Keratinocyte (primary cell): Measurements from ENCODE around the gene SPATS2L. TPM values are rescaled to one million over a fixed set of nuclear protein-coding genes. Genes with fewer than 3 reads are reported as not detected.

Experiments
- DNase-seq: peaks from one replicate; pipeline ENCODE4 v3.0.0-alpha.2; 2011; ENCODE audit warnings: low read depth, missing footprints, low spot score
- FAIRE-seq: peaks from 2 replicates; lab custom pipeline; 2011; peaks lifted over from hg19 to GRCh38; lab: Jason Lieb, UNC
- H2AFZ ChIP-seq: 2 replicates; pipeline ENCODE4 v1.6.0; 2012; ENCODE audit warnings: low read length, control low read depth, inconsistent platforms; ENCODE audit not compliant: control insufficient read depth
- H3K27ac ChIP-seq: 2 replicates; pipeline ENCODE4 v1.5.1; 2011; ENCODE audit warnings: low read length; ENCODE audit not compliant: control insufficient read depth, insufficient read depth
- H3K27me3 ChIP-seq: 3 replicates; pipeline ENCODE4 v1.6.0; 2011; ENCODE audit warnings: low read length; ENCODE audit not compliant: control insufficient read depth, insufficient read depth; ENCODE audit errors: extremely low read depth
- H3K36me3 ChIP-seq, 2 experiments: 2 replicates in 1 of 2; 3 replicates in 1 of 2; pipeline ENCODE4 v1.5.1; 2011; ENCODE audit warnings: low read length in 2 of 2, mild to moderate bottlenecking in 1 of 2; ENCODE audit not compliant: control insufficient read depth in 2 of 2, insufficient read depth in 2 of 2; ENCODE audit errors: extremely low read depth in 1 of 2
- H3K4me1 ChIP-seq: 3 replicates; pipeline ENCODE4 v1.5.1; 2011; ENCODE audit warnings: low read length; ENCODE audit not compliant: control insufficient read depth, insufficient read depth; ENCODE audit errors: extremely low read depth
- H3K4me2 ChIP-seq: 3 replicates; pipeline ENCODE4 v1.6.0; 2011; ENCODE audit warnings: low read depth, low read length; ENCODE audit not compliant: control insufficient read depth, insufficient read depth; ENCODE audit errors: extremely low read depth
- H3K4me3 ChIP-seq, 3 experiments: fragments of 200-600 bp in 1 of 3; sonication (generic) in 1 of 3; 2 replicates in 2 of 3; 3 replicates in 1 of 3; pipeline ENCODE4 v1.5.1; 2011 to 2016; ENCODE audit warnings: low read length in 3 of 3, mild to moderate bottlenecking in 3 of 3, control low read depth in 2 of 3, inconsistent platforms in 1 of 3, low read depth in 1 of 3, mixed read lengths in 1 of 3, mixed run types in 1 of 3, moderate library complexity in 1 of 3; ENCODE audit not compliant: control insufficient read depth in 2 of 3, insufficient read depth in 2 of 3; ENCODE audit errors: extremely low read depth in 1 of 3
- H3K79me2 ChIP-seq: 2 replicates; pipeline ENCODE4 v1.6.0; 2012; ENCODE audit warnings: low read length; ENCODE audit not compliant: control insufficient read depth, insufficient read depth
- H3K9ac ChIP-seq: 3 replicates; pipeline ENCODE4 v1.6.0; 2011; ENCODE audit warnings: low read length; ENCODE audit not compliant: control insufficient read depth, insufficient read depth; ENCODE audit errors: extremely low read depth
- H3K9me1 ChIP-seq: 3 replicates; pipeline ENCODE4 v1.6.0; 2011; ENCODE audit warnings: low read length; ENCODE audit not compliant: control insufficient read depth, insufficient read depth; ENCODE audit errors: extremely low read depth
- H3K9me3 ChIP-seq: 2 replicates; pipeline ENCODE4 v1.5.1; 2012; ENCODE audit warnings: low read depth, low read length; ENCODE audit not compliant: control insufficient read depth
- H4K20me1 ChIP-seq: 3 replicates; pipeline ENCODE4 v1.6.0; 2011; ENCODE audit warnings: low read length; ENCODE audit not compliant: control insufficient read depth, insufficient read depth; ENCODE audit errors: extremely low read depth
- EZH2 ChIP-seq: IDR thresholded peaks from one replicate; pipeline ENCODE4 v1.6.1; 2012; ENCODE audit warnings: inconsistent platforms, mild to moderate bottlenecking, low read length, moderate library complexity
- dilution Hi-C: fragments of 300-500 bp; cut with MboI; formaldehyde crosslinking; loops from one replicate; pipeline ENCODE4 v1.7.0; 2020; ENCODE audit warnings: low sequenced_read_pairs; ENCODE audit not compliant: extremely low pct_ligation_motif_present
- polyA plus RNA-seq, 5 experiments: library from polyadenylated mRNA; depleted of rRNA in 3 of 5; stranded (reverse) in 3 of 5; stranded (forward) in 1 of 5; unstranded in 1 of 5; fragments of >200 nt; gene quantifications; 1 replicate in 1 of 5; 2 replicates in 3 of 5; 3 replicates in 1 of 5; pipeline versions ENCODE4 v1.2.1 to v1.2.3, GENCODE V29; 2011 to 2012; ENCODE audit warnings: missing spikeins in 2 of 5, low read depth in 1 of 5, low replicate concordance in 1 of 5
- TF ChIP-seq, protein P1 (sequence below), 3 experiments: IDR thresholded peaks in 1 of 3; conservative IDR thresholded peaks in 1 of 3; optimal IDR thresholded peaks in 1 of 3; 2 replicates in 2 of 3; 3 replicates in 1 of 3; pipeline versions ENCODE3 to v1.5.1; 2011; ENCODE audit warnings: low read length in 3 of 3, mild to moderate bottlenecking in 3 of 3, moderate library complexity in 2 of 3, control low read depth in 1 of 3, inconsistent platforms in 1 of 3; ENCODE audit not compliant: insufficient read depth in 2 of 3; ENCODE audit errors: extremely low read depth in 1 of 3

Gene SPATS2L
- polyA plus RNA-seq, 1 donor (not counting 4 experiments of a cell fraction or from before 2014, with no cell fraction given) = 95.3 TPM

DNA sequence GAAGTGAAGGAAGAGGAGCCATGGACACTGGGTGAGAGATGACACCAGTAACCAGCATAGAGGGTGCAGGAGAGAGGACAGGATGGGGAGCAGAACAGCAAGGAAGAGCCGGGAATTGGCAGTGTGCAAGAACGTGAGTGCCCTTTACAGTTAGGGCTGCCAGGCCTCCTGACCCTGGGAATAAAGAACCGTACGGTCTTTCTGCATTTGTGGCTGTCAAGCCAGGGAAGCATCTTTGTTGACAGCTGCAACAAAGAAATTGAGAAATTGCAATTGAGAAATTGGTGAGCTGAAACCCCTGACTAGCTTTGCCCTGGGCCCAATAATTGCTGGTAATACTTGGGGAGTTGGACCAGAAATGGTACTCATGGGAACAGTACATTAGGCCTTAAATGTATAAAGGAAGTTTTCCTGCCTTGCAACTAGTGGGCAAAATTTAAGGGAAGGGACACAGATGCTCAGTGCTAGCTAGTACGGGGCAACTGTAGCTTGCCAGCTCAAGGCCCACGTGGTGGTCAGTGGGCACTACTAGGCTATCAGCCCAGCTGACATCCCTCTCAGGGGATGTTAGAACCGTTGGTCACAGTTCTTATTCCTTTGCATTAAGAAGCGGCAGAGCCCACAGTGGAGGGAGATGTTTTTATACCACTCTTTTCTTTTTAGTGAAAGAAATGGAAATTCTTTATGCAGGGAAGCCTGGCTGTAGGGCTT is 146.8 kb downstream of the SPATS2L start:
- H3K9me1 ChIP-seq = no peaks in the 10 kb centered on the region

GRCh38 chr2:200453853-200454534 is 147.5 kb downstream of the SPATS2L start:
- peaks cover 3% of the 10 kb centered on the region for H3K4me1 ChIP-seq
- H3K9me1 ChIP-seq = no peaks in the 10 kb centered on the region
- H4K20me1 ChIP-seq = no peaks in the 10 kb centered on the region
- dilution Hi-C loops = no loop called here
- no peak overlapping the region for H2AFZ ChIP-seq
- no peak overlapping the region for H3K27ac ChIP-seq
- peaks cover 6 to 8% of the 10 kb centered on the region in 2 experiments for H3K36me3 ChIP-seq
- no peak overlapping the region for H3K9ac ChIP-seq
- no peaks in the 10 kb centered on the region for H3K79me2 ChIP-seq
- no peak overlapping the region for H3K4me2 ChIP-seq
- H3K4me3 ChIP-seq = no peak overlapping the region
- H3K27me3 ChIP-seq = no peaks in the 10 kb centered on the region
- H3K9me3 ChIP-seq = no peaks in the 10 kb centered on the region
- FAIRE-seq (no peak), DNase-seq (no peak)
- TF ChIP-seq, protein P1, sequence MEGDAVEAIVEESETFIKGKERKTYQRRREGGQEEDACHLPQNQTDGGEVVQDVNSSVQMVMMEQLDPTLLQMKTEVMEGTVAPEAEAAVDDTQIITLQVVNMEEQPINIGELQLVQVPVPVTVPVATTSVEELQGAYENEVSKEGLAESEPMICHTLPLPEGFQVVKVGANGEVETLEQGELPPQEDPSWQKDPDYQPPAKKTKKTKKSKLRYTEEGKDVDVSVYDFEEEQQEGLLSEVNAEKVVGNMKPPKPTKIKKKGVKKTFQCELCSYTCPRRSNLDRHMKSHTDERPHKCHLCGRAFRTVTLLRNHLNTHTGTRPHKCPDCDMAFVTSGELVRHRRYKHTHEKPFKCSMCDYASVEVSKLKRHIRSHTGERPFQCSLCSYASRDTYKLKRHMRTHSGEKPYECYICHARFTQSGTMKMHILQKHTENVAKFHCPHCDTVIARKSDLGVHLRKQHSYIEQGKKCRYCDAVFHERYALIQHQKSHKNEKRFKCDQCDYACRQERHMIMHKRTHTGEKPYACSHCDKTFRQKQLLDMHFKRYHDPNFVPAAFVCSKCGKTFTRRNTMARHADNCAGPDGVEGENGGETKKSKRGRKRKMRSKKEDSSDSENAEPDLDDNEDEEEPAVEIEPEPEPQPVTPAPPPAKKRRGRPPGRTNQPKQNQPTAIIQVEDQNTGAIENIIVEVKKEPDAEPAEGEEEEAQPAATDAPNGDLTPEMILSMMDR (optimal IDR thresholded peaks at IDR 0.05 in 1 of 3, IDR thresholded peaks at IDR 0.05 in 1 of 3, conservative IDR thresholded peaks at IDR 0.05 in 1 of 3; ENCODE audit: extremely low read depth in 1 of 3, insufficient read depth in 2 of 3, low read length in 3 of 3) = peak in 1 of 3 experiments; percentile 5
- no peak for TF ChIP-seq EZH2

More for the DNA sequence above, 146.8 kb downstream of the SPATS2L start:
- H3K27ac ChIP-seq = no peak overlapping the region
- DNase-seq (no peak), FAIRE-seq (no peak)
- dilution Hi-C loops = no loop called here
- H3K79me2 ChIP-seq = no peaks in the 10 kb centered on the region
- H3K9ac ChIP-seq = no peak overlapping the region
- H3K4me1 ChIP-seq = peaks cover 3% of the 10 kb centered on the region
- no peak overlapping the region for H2AFZ ChIP-seq
- H3K27me3 ChIP-seq = no peaks in the 10 kb centered on the region
- H3K9me3 ChIP-seq = no peaks in the 10 kb centered on the region
- no peak overlapping the region for H3K4me2 ChIP-seq
- TF ChIP-seq, protein P1 (optimal IDR thresholded peaks at IDR 0.05 in 1 of 3, IDR thresholded peaks at IDR 0.05 in 1 of 3, conservative IDR thresholded peaks at IDR 0.05 in 1 of 3; ENCODE audit: extremely low read depth in 1 of 3, insufficient read depth in 2 of 3, low read length in 3 of 3) = no peak
- TF ChIP-seq EZH2 = no peak
- no peaks in the 10 kb centered on the region for H4K20me1 ChIP-seq
- peaks cover 6 to 8% of the 10 kb centered on the region in 2 experiments for H3K36me3 ChIP-seq
- H3K4me3 ChIP-seq = no peak overlapping the region
